IPS DF 4.7 (cell line): Measurements from ENCODE around the gene INTS3.
"Not testable (repeated sequence)": the region's sequence is repeated elsewhere in the genome, so short reads cannot be mapped to it uniquely, and the experiment has no call there.

ENCODE experiments used
- DNase-seq: peaks from one replicate; pipeline ENCODE4 v3.0.0-alpha.2; 2013; ENCODE audit warnings: low spot score; ENCODE audit errors: extremely low read depth

INTS3 gene

GRCh38 chr1:153776845-153777370, 49.1 kb downstream of the INTS3 start:
- DNase-seq = no peak

GRCh38 chr1:153777648-153778047, 49.8 kb downstream of the INTS3 start:
- no peak for DNase-seq

GRCh38 chr1:153778051-153778823, 50.4 kb downstream of the INTS3 start:
- DNase-seq = no peak

GRCh38 chr1:153778824-153779519, 51.1 kb downstream of the INTS3 start:
- no peak for DNase-seq

- DNase-seq = no peak
Measured at GRCh38 chr1:153779781-153780541, 52.1 kb downstream of the INTS3 start.

GRCh38 chr1:153780551-153780950, 52.7 kb downstream of the INTS3 start:
- DNase-seq = no peak

GRCh38 chr1:153782648-153783047, 54.8 kb downstream of the INTS3 start:
- not testable (repeated sequence) for DNase-seq

GRCh38 chr1:153783233-153784190, 55.7 kb downstream of the INTS3 start:
- DNase-seq = no peak

- DNase-seq = no peak
Measured at GRCh38 chr1:153786038-153786790, 58.4 kb downstream of the INTS3 start.

- DNase-seq = no peak
Measured at GRCh38 chr1:153789478-153790034, 61.7 kb downstream of the INTS3 start.

GRCh38 chr1:153790313-153790965, 62.6 kb downstream of the INTS3 start:
- no peak for DNase-seq

GRCh38 chr1:153790966-153791647, 63.3 kb downstream of the INTS3 start:
- DNase-seq = no peak

- DNase-seq = no peak
Measured at GRCh38 chr1:153791648-153792253, 63.9 kb downstream of the INTS3 start.

GRCh38 chr1:153792631-153793041, 64.8 kb downstream of the INTS3 start:
- no peak for DNase-seq

GRCh38 chr1:153793261-153793972, 65.6 kb downstream of the INTS3 start:
- no peak for DNase-seq

- DNase-seq = no peak
Measured at GRCh38 chr1:153793973-153794615, 66.2 kb downstream of the INTS3 start.
